HG02840 (cell line): Measurements from ENCODE around the gene P2RY11.

Experiments used
- ATAC-seq: cut with Tn5 transposase; IDR thresholded peaks from one replicate; pipeline ENCODE4 v1.9.1; 2021; ENCODE audit warnings: mild to moderate bottlenecking, moderate library complexity, moderate number of reproducible peaks; ENCODE audit not compliant: unreplicated experiment, low FRiP score

P2RY11 gene

GRCh38 chr19:10137751-10138682 is 26.5 kb downstream of the P2RY11 start:
- no peak for ATAC-seq

GRCh38 chr19:10138879-10139795 is 27.6 kb downstream of the P2RY11 start:
- no peak for ATAC-seq

GRCh38 chr19:10139952-10140351 is 28.5 kb downstream of the P2RY11 start:
- no peak for ATAC-seq

DNA sequence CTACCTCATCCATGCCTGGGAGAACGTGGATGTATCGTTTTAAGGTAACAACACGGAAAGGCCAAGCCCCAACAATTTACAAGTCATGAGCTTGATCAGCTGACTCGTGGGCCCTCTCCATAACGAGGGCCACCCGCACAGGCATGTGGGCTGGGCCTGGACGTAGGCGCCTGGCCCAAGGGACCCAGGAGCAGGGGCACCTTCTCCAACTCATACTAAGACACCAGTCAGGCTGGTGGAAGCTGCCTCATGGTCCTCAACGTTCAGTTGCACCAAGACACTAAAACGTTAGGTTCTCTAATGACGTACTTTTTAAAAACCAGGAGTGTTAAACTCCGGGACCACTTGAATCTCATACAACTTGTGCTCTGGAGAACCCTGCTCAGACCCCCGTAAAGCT is 30.0 kb downstream of the P2RY11 start:
- ATAC-seq, result no peak

- ATAC-seq, result no peak
Observed at GRCh38 chr19:10141973-10142372, 30.5 kb downstream of the P2RY11 start.

- no peak for ATAC-seq
Observed at GRCh38 chr19:10142701-10143375, 31.3 kb downstream of the P2RY11 start.

DNA sequence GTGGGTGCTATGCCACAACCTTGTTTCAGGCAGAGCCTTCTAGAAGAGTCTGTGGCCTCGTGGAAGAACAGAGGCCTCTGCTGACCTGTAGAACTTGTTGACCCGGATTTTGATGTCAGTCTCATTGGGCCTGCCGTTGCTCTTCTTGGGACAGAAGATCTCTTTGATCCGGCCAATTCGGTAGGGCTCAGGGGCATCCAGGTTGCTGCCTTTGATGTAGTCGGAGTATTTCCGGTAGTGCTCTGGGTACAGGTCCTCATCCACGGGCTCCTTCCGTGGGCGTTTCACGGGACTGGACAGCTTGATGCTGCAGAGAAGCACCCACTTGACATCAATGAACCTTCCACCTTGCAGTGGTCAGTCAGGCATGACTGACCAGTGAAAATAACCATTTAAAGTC is 32.2 kb downstream of the P2RY11 start:
- ATAC-seq, result no peak

DNA sequence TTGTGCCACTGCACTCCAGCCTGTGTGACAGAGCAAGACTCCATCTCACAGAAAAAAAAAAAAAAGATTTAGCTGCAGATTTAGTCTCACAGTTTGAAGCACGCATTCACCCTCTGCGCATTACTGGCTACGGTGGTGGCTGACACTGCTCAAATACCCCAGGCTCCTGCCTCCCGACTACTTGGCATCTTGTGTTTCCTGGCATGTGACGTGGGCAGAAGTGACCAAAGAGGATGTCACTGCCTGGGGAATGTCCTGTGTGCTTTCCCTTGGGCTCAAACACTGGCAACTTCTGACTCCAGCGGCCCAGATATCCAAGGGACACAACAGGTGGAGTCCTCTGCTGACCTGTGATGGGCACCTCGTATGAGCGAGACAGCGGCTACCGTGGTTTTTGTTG is 32.9 kb downstream of the P2RY11 start:
- ATAC-seq, result no peak

GRCh38 chr19:10145031-10145430 is 33.5 kb downstream of the P2RY11 start:
- no peak for ATAC-seq

GRCh38 chr19:10146142-10146541 is 34.6 kb downstream of the P2RY11 start:
- ATAC-seq, result no peak

DNA sequence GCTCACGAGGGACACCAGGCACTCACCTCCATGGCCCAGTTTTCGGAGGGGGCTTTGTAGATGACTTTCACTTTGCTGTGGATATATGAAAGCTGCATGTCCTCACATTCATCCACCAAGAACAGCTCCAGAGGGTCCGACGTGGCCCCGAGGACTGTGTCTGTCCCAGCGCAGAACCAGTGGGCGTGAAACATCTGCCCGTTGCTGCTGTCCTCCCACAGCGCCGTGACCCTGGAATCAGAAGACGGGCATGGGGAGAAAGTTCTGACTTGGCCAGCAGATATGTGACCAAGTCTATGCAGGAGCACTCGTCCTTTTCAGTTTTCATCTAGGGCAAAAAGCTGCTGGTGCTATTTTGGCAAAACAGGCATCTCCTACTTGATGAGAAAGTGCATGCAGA is 37.9 kb downstream of the P2RY11 start:
- ATAC-seq, result no peak

DNA sequence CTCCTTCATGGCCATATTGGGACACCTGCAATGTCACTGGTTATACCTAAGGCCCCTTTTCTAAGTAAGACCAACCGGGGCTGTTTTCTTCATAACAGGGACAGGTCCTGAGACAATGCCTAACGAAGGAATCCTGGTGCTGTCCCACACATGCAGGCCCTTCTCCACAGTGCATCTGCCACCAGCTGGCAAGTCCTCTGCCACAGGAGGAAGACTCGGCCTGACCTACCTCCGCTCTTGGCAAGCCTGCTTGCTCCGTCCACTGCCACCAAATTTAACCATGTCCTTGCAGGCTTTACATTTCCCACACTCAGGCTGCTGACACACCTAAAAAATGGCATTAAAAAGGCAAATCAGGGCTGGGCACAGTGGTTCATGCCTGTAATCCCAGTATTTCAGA is 40.0 kb downstream of the P2RY11 start:
- no peak for ATAC-seq

DNA sequence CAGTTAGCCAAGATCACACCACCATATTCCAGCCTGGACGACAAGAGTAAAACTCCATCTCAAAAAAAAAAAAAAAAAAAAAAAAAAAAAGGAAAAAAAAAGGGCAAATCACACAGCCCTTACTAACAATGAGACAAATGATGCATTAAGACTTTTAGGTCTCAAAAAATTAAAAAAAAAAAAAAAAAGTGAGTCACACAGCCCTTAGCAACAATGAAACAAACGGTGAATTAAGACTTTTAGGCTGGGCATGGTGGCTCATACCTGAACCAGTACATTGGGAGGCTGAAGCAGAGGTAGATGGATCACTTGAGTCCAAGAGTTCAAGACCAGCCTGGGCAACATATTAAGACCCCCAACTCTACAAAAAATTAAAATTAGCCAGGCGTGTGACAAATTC is 40.6 kb downstream of the P2RY11 start:
- ATAC-seq, result no peak

DNA sequence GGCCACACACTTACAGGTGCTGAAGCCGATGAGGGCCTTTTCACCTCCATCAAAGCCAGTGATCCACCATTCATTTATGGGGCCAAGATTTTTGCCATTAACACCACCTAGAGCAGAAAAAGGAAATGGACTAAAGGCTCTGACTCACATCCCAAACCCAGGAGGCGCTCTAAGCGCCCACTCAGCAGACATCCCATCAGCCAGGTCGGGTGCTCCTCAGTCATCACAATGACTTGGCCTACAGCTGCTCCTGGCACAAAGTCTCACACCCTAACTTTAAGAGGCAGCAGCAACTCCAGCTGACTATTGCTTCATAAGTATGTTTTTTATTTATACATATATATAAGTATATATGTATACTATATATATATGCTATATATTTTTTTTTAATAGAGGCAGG is 44.3 kb downstream of the P2RY11 start:
- ATAC-seq, result no peak

DNA sequence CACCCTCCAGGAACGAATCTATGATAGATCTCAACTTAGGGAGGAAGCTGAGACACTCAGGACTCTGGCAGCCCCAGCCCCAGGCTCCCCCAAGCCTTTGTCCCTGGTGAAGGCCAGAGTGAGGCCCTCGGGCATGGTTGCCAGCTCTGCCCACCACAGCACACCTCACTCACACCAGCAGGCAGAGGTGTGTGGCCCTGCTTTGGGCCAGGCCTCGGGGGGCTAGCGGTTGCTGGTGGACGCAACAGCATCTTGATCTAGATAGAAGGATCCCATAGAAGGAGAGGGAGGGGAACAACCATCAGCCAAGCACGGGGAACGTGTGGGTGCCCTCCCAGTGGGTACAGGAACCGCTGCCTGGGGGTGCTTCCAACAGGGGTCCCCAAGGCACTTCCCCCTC is 46.6 kb downstream of the P2RY11 start:
- no peak for ATAC-seq

DNA sequence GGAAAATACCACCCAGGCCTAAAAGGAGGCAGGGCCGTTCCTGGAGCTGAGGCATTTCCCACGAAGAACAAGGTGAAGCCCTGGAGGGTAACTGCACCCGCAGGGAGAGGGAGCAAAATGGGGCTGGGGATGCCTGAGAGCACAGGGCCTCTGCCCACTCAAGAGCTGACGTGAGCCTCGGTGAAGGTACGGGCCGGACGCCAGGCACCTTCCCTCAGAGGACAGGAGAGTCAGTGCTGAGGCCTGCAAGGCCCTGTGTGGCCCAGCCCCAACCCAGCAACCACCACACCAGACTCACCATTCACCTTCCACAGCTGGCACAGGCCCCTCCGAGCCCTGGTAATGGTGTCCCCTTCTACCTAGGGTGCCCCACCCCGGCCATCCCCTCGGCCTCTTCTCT is 47.0 kb downstream of the P2RY11 start:
- no peak for ATAC-seq

DNA sequence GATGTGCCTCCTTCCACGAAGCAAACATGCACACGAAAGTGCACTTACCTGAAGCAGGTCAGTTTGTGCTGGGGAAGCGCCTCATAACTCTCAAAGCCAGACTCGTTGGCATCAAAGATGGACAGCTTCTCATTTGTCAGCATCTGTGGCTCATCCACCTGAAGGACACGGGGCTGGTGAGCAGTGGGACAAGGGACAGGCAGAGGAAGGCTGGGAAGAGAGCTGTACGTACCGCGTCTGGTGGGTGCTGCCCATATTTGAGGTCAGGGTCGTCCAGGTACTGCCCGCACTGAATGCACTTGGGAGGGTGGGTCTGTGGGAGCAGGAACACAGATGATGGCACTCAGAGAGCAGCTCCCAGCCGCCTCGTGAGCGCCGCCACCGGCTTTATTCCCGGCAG is 48.1 kb downstream of the P2RY11 start:
- ATAC-seq, result no peak

DNA sequence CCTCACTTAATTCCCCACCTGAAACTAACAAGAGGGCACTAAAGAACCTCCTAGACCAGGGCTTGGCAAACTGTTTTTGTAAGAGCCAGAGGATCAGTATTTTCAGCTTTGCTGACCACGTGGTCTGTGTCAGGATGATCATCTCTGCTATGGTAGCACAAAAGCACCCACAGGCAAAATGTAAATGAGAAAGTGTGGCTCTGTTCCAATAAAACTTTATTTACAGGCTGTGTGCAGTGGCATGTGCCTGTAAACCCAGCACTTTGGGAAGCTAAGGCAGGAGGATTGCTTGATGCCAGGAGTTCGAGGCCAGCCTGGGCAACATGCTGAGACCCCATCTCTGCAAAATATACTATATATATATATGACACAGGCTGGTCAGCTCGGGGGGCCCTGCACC is 52.0 kb downstream of the P2RY11 start:
- ATAC-seq, result no peak
